Measurements from ENCODE around the gene METRN.

- no peak for TF ChIP-seq CTCF (IDR thresholded peaks at IDR 0.05)
- TF ChIP-seq POLR2A (IDR thresholded peaks at IDR 0.05): no peak
These were observed 36.5 kb downstream of the METRN start for GRCh38 chr16:751152-752006.
